Measurements from ENCODE around the gene CTNNA3. TPM values are rescaled to one million over a fixed set of nuclear protein-coding genes. Genes with fewer than 3 reads are reported as not detected.
"Not testable (repeated sequence)": the region's sequence is repeated elsewhere in the genome, so short reads cannot be mapped to it uniquely, and the experiment has no call there.

CTNNA3 gene
- total RNA-seq, 1 donor from 2014 or later, result 0.46 TPM

DNA sequence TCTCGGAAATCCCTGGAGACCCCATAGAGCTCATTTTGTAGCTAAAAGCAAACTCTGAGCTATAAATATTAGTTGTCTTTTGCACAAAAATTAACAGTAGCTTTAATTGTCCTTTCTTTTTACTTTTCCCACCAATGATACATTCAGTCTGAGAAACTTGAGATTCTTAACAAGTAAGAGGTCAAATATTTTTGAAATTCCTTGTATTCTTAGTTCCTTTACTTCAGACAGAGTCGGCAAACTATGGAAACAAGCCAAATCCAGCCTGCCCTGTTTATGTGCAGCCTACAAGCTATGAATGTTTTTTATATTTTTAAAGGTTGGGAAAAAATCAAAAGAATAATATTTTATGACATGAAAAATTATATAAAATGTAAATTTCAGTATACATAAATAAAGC, 146.6 kb downstream of the CTNNA3 start:
- DNase-seq (ENCODE audit: low read depth), result no peak
- H3K4me3 ChIP-seq (ENCODE audit: low read depth, low read length), result no peak overlapping the region
- TF ChIP-seq, protein P1, sequence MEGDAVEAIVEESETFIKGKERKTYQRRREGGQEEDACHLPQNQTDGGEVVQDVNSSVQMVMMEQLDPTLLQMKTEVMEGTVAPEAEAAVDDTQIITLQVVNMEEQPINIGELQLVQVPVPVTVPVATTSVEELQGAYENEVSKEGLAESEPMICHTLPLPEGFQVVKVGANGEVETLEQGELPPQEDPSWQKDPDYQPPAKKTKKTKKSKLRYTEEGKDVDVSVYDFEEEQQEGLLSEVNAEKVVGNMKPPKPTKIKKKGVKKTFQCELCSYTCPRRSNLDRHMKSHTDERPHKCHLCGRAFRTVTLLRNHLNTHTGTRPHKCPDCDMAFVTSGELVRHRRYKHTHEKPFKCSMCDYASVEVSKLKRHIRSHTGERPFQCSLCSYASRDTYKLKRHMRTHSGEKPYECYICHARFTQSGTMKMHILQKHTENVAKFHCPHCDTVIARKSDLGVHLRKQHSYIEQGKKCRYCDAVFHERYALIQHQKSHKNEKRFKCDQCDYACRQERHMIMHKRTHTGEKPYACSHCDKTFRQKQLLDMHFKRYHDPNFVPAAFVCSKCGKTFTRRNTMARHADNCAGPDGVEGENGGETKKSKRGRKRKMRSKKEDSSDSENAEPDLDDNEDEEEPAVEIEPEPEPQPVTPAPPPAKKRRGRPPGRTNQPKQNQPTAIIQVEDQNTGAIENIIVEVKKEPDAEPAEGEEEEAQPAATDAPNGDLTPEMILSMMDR (conservative IDR thresholded peaks at IDR 0.05; ENCODE audit: low read depth, low read length), result no peak

DNA sequence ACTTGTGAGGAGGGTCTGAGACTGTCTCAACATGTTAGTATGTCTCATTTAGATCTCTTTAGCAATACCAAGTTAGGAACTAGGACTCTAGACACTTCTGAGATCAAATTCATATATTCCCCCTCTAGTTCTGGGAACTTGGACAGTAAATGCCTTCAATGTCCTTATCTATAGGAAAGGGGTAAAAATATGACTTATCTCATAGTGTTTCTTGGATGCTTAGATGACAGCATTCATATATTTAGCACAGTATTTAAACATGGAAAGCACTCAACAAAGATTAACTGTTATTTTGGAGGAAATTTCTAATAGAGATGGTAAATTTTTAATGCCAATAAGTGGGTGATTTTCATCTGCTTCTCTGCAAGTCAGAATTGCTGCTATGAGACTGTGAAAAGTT, 154.6 kb downstream of the CTNNA3 start:
- TF ChIP-seq, protein P1 (conservative IDR thresholded peaks at IDR 0.05; ENCODE audit: low read depth, low read length), result no peak
- no peak for DNase-seq (ENCODE audit: low read depth)
- no peak overlapping the region for H3K4me3 ChIP-seq (ENCODE audit: low read depth, low read length)

DNA sequence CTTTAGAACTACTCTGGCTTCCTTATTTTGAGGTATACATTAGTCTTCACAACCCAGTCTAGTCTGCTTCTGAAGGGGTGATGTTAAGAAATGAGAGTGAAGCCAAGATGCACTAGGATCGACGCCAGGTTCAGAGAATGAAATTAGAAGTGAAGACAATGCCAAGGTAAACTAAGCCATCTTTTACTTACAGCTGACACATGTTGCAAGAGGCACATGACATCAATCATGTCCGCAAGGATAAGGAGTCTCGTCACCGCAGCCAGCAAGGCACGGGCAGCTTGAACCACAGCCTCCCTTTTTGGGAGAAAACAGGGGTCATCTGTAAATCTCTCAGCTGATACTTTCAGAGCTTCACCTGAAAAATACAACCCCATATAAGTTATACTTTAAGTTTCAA, 156.7 kb downstream of the CTNNA3 start:
- TF ChIP-seq, protein P1 (conservative IDR thresholded peaks at IDR 0.05; ENCODE audit: low read depth, low read length), result no peak
- no peak for DNase-seq (ENCODE audit: low read depth)

DNA sequence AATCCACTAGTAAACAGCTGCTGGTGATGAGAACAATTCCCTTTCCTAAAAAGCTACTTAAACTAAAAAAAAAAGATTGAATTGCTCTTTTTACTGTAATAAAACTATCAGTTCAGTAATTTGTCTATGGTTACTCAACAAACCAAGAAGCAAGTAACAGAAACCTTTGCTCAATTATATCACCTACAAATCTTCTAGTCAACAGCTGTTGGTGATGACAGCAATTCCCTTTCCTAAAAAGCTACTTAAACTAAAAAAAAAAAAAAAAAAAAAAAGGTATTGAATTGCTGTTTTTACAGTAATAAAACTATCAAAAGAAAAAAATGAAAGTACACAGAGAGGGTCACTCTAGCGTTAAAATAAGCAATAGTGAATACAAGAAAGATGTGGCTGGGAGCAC, 158.1 kb downstream of the CTNNA3 start:
- no peak for DNase-seq (ENCODE audit: low read depth)
- no peak overlapping the region for H3K4me3 ChIP-seq (ENCODE audit: low read depth, low read length)
- TF ChIP-seq, protein P1 (conservative IDR thresholded peaks at IDR 0.05; ENCODE audit: low read depth, low read length), result no peak

More for the DNA sequence above, 156.7 kb downstream of the CTNNA3 start:
- H3K4me3 ChIP-seq (ENCODE audit: low read depth, low read length), result no peak overlapping the region

DNA sequence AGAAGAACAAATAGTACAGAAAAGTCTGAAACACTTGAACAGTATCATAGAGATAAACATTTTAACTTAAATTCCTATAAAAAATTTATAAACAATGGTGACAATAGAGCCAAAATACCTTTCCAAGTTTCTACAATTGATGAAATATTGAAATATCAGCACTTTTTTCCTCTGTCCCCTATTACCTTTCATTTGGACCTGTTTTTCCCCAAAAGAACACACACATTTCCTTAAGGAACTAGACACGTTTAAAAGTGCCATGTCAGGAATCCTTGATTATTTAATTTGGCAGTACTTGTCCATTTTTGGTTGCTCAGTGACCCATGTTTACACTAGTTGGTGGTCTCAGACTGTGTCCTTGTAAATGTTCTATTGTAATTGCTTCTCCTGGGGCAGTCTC, 162.6 kb downstream of the CTNNA3 start:
- no peak for DNase-seq (ENCODE audit: low read depth)
- TF ChIP-seq, protein P1 (conservative IDR thresholded peaks at IDR 0.05; ENCODE audit: low read depth, low read length), result no peak

DNA sequence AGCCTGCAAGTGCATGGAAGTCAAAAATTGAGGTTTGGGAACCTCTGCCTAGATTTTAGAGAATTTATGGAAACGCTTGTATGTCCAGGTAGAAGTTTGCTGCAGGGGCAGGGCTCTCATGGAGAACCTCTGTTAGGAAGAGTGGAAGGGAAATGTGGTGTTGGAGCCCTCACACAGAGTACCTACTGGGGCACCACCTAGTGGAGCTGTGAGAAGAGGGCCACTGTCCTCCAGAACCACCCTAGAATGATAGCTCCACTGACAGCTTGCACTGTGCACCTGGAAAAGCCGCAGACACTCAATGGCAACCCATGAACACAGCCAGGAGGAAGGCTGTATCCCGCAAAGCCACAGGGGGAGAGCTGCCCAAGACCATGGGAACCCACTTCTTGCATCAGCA, 165.0 kb downstream of the CTNNA3 start:
- not testable (repeated sequence) for DNase-seq (ENCODE audit: low read depth)

More for the DNA sequence above, 162.6 kb downstream of the CTNNA3 start:
- H3K4me3 ChIP-seq (ENCODE audit: low read depth, low read length), result no peak overlapping the region

DNA sequence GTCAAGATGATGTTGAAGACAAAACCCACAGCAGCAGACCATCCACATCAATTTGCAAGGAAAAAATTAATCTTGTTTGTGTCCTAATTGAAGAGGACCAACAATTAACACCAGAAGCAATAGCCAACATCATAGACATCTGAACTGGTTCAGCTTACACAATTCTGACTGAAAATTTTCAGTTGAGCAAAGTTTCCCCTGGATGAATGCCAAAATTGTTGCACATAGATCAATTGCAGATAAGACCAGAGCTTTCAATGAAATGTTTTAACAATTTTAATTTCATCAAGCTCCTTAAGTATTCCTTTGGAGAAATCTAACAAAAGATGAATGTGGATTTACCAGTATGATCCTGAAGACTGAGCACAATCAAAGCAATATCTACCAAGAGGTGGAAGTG, 168.6 kb downstream of the CTNNA3 start:
- no peak overlapping the region for H3K4me3 ChIP-seq (ENCODE audit: low read depth, low read length)
- no peak for DNase-seq (ENCODE audit: low read depth)
- TF ChIP-seq, protein P1 (conservative IDR thresholded peaks at IDR 0.05; ENCODE audit: low read depth, low read length), result no peak

More for the DNA sequence above, 165.0 kb downstream of the CTNNA3 start:
- not testable (repeated sequence) for H3K4me3 ChIP-seq (ENCODE audit: low read depth, low read length)
